Endothelial cell of umbilical vein (primary cell): Measurements from ENCODE around the gene CAMK2B. TPM values are rescaled to one million over a fixed set of nuclear protein-coding genes. Genes with fewer than 3 reads are reported as not detected.

Experiments used
- BruUV-seq: library from RNA; stranded (reverse); fragments of 400-500 nt; replicated peaks from 2 replicates; lab custom pipeline; 2021; lab: Mats Ljungman, UMichigan
- CTCF ChIA-PET: fragments of 300-600, 350-600 bp; sonication (Branson Sonifier 250); formaldehyde crosslinking; loops from one replicate; lab custom pipeline; 2021; ENCODE audit warnings: antibody characterized with exemption, inconsistent platforms; lab: Charles Lee
- POLR2A ChIA-PET: fragments of 300-600, 350-600 bp; sonication (Branson Sonifier 250); formaldehyde crosslinking; loops from one replicate; lab custom pipeline; 2021; ENCODE audit warnings: antibody characterized with exemption, inconsistent platforms; lab: Charles Lee
- DNase-seq: peaks from one replicate; pipeline ENCODE4 v3.0.0-alpha.2; 2011; ENCODE audit warnings: low read depth, low spot score
- FAIRE-seq: peaks from 2 replicates; lab custom pipeline; 2011; peaks lifted over from hg19 to GRCh38; lab: Jason Lieb, UNC
- H2AFZ ChIP-seq: 2 replicates; pipeline ENCODE4 v1.6.0; 2012; ENCODE audit warnings: low read depth, low read length, control low read depth, inconsistent platforms
- H3K27ac ChIP-seq: 2 replicates; pipeline ENCODE4 v1.5.1; 2011; ENCODE audit warnings: low read depth, mild to moderate bottlenecking, control low read depth, low read length, moderate library complexity; ENCODE audit not compliant: insufficient read depth
- H3K27me3 ChIP-seq, 2 experiments: 2 replicates each; pipeline versions ENCODE4 v1.6.0 to v1.6.1; 2011; ENCODE audit warnings: low read length in 2 of 2, mixed read lengths in 1 of 2; ENCODE audit not compliant: control insufficient read depth in 2 of 2, insufficient read depth in 2 of 2
- H3K36me3 ChIP-seq, 2 experiments: 2 replicates in 1 of 2; 3 replicates in 1 of 2; pipeline ENCODE4 v1.5.1; 2011; ENCODE audit warnings: low read length in 2 of 2, mild to moderate bottlenecking in 1 of 2, moderate library complexity in 1 of 2; ENCODE audit not compliant: control insufficient read depth in 2 of 2, insufficient read depth in 2 of 2; ENCODE audit errors: extremely low read depth in 1 of 2
- H3K4me1 ChIP-seq: 3 replicates; pipeline ENCODE4 v1.5.1; 2011; ENCODE audit warnings: mild to moderate bottlenecking, low read length; ENCODE audit not compliant: control insufficient read depth, insufficient read depth; ENCODE audit errors: extremely low read depth
- H3K4me2 ChIP-seq: 2 replicates; pipeline ENCODE4 v1.6.1; 2011; ENCODE audit warnings: low read length, control low read depth, mixed read lengths; ENCODE audit not compliant: insufficient read depth
- H3K4me3 ChIP-seq, 3 experiments: fragments of 200-600 bp in 1 of 3; sonication (generic), shearing (Covaris generic) in 1 of 3; replicated peaks in 1 of 3; 2 replicates each; pipeline ENCODE4 v1.5.1; 2011 to 2016; ENCODE audit warnings: control low read depth in 3 of 3, low read length in 3 of 3, mild to moderate bottlenecking in 2 of 3, inconsistent platforms in 1 of 3, low read depth in 1 of 3, moderate library complexity in 1 of 3; ENCODE audit not compliant: insufficient read depth in 1 of 3
- H3K79me2 ChIP-seq: 2 replicates; pipeline ENCODE4 v1.6.0; 2012; ENCODE audit warnings: low read length, inconsistent platforms; ENCODE audit not compliant: control insufficient read depth, insufficient read depth
- H3K9ac ChIP-seq: replicated peaks from 2 replicates; pipeline ENCODE3; 2011; ENCODE audit warnings: low read length, control low read depth; ENCODE audit not compliant: insufficient read depth; ENCODE audit errors: extremely low read depth
- H3K9me1 ChIP-seq: replicated peaks from 3 replicates; pipeline ENCODE4 v1.6.0; 2011; ENCODE audit warnings: mild to moderate bottlenecking, low read length; ENCODE audit not compliant: control insufficient read depth, insufficient read depth; ENCODE audit errors: extremely low read depth
- H3K9me3 ChIP-seq: replicated peaks from 2 replicates; pipeline ENCODE4 v1.5.1; 2012; ENCODE audit warnings: low read length, inconsistent platforms; ENCODE audit not compliant: control insufficient read depth, insufficient read depth
- H4K20me1 ChIP-seq: replicated peaks from 2 replicates; pipeline ENCODE3; 2011; ENCODE audit warnings: mild to moderate bottlenecking, low read length; ENCODE audit not compliant: control insufficient read depth, insufficient read depth; ENCODE audit errors: extremely low read depth
- CTCF ChIP-seq, 2 donors: IDR thresholded peaks; 1 replicate in 1 of 2; 2 replicates in 1 of 2; pipeline ENCODE4 v1.5.1; 2011; ENCODE audit warnings: low read length in 2 of 2, mild to moderate bottlenecking in 2 of 2, moderate library complexity in 2 of 2, control low read depth in 1 of 2, inconsistent platforms in 1 of 2, low read depth in 1 of 2; ENCODE audit not compliant: insufficient read depth in 1 of 2; ENCODE audit errors: extremely low read depth in 1 of 2
- EZH2 ChIP-seq: IDR thresholded peaks from 2 replicates; pipeline ENCODE4 v1.6.1; 2012; ENCODE audit warnings: borderline replicate concordance, low read depth, mild to moderate bottlenecking, moderate library complexity, low read length, inconsistent platforms; ENCODE audit not compliant: severe bottlenecking
- FOS ChIP-seq: IDR thresholded peaks from 2 replicates; pipeline ENCODE4 v1.6.1; 2011; ENCODE audit warnings: mild to moderate bottlenecking, low read length, moderate library complexity, borderline replicate concordance; ENCODE audit not compliant: insufficient read depth
- GATA2 ChIP-seq: IDR thresholded peaks from 2 replicates; pipeline ENCODE4 v1.7.0; 2011; ENCODE audit warnings: low read depth, mild to moderate bottlenecking, moderate library complexity, mixed read lengths, low read length; ENCODE audit not compliant: insufficient read length, insufficient read depth
- JUN ChIP-seq: IDR thresholded peaks from 2 replicates; pipeline ENCODE4 v1.6.1; 2011; ENCODE audit warnings: borderline replicate concordance, low read depth; ENCODE audit not compliant: insufficient read length, insufficient read depth
- MAX ChIP-seq: IDR thresholded peaks from 2 replicates; pipeline ENCODE4 v1.6.1; 2011; ENCODE audit not compliant: insufficient read depth, insufficient read length
- MYC ChIP-seq: IDR thresholded peaks from one replicate; pipeline ENCODE4 v1.6.1; 2011; ENCODE audit warnings: mild to moderate bottlenecking, low read depth, low read length
- POLR2A ChIP-seq: IDR thresholded peaks from 2 replicates; pipeline ENCODE4 v1.6.1; 2012; ENCODE audit warnings: low read depth, mild to moderate bottlenecking, control low read depth, low read length
- POLR2AphosphoS5 ChIP-seq: IDR thresholded peaks from 2 replicates; pipeline ENCODE4 v1.6.1; 2012; ENCODE audit warnings: low read depth, mild to moderate bottlenecking, control low read depth, low read length, moderate library complexity; ENCODE audit not compliant: insufficient read depth
- dilution Hi-C: fragments of 300-500 bp; cut with MboI; formaldehyde crosslinking; loops from one replicate; pipeline ENCODE4 v1.15.0; 2019; ENCODE audit warnings: low sequenced_read_pairs; ENCODE audit not compliant: extremely low pct_ligation_motif_present
- intact Hi-C: fragments of 100-400 bp; cut with micrococcal nuclease; formaldehyde crosslinking; loops from one replicate; pipeline ENCODE4 v1.10.0; 2022
- polyA plus RNA-seq, 4 experiments: library from polyadenylated mRNA; depleted of rRNA in 3 of 4; stranded (reverse) in 3 of 4; unstranded in 1 of 4; fragments of >200 nt; gene quantifications; 2 replicates each; pipeline versions ENCODE4 v1.2.1 to v1.2.3, GENCODE V29; 2011 to 2012; ENCODE audit warnings: missing spikeins in 1 of 4
- total RNA-seq: library from RNA; stranded (reverse); gene quantifications from 2 replicates; pipeline ENCODE4 v1.2.3, GENCODE V29; 2021

Gene CAMK2B
- total and polyA plus RNA-seq, 2 donors (not counting 3 experiments of a cell fraction or from before 2014, with no cell fraction given) = 0.57 to 1.6 TPM

- FAIRE-seq (no peak), DNase-seq (no peak)
- H3K27me3 ChIP-seq = no peaks in the 10 kb centered on the region
- no TSS peak for BruUV-seq
- TF ChIP-seq CTCF (IDR thresholded peaks at IDR 0.05; ENCODE audit: extremely low read depth in 1 of 2, insufficient read depth in 1 of 2, low read depth in 1 of 2, low read length in 2 of 2) = no peak
- no peak for TF ChIP-seq FOS
- no peak for TF ChIP-seq EZH2
- TF ChIP-seq MAX = no peak
- no peak for TF ChIP-seq MYC
- no peak for TF ChIP-seq JUN
- no peak for TF ChIP-seq POLR2A
- TF ChIP-seq POLR2AphosphoS5 = no peak
- no peak for TF ChIP-seq GATA2
- no peaks in the 10 kb centered on the region for H4K20me1 ChIP-seq
- H3K27ac ChIP-seq = no peak overlapping the region
- H3K4me2 ChIP-seq = no peak overlapping the region
- CTCF ChIA-PET = no interaction called here
- no peaks in the 10 kb centered on the region for H3K4me1 ChIP-seq
- H3K9ac ChIP-seq = no peak overlapping the region
- POLR2A ChIA-PET = no interaction called here
- no peaks in the 10 kb centered on the region for H3K9me1 ChIP-seq
- intact Hi-C loops (no loop called here), dilution Hi-C loops (no loop called here)
- H3K9me3 ChIP-seq = no peaks in the 10 kb centered on the region
- no peak overlapping the region for H2AFZ ChIP-seq
- no peak overlapping the region for H3K4me3 ChIP-seq
- peaks cover 18 to 55% of the 10 kb centered on the region in 2 experiments for H3K36me3 ChIP-seq
- no peaks in the 10 kb centered on the region for H3K79me2 ChIP-seq
These were observed 114.2 kb downstream of the CAMK2B start for GRCh38 chr7:44211126-44211675.
